T-helper 1 cell treated with Interleukin-12 subunit alpha and Interleukin-12 subunit beta and Interleukin-4 antibody, amounts not matched to agents 30 ng/mL and 1 ng/mL, for 36 hours (primary cell): ENCODE measurements around the gene LEMD1. TPM values are rescaled to one million over a fixed set of nuclear protein-coding genes. Genes with fewer than 3 reads are reported as not detected.

Experiments used
- intact Hi-C: fragments of 100-400 bp; cut with micrococcal nuclease; formaldehyde crosslinking; loops from one replicate; pipeline ENCODE4 v1.15.1; 2024
- total RNA-seq: library from RNA; stranded (reverse); gene quantifications from 2 replicates; pipeline ENCODE4 v1.2.3, GENCODE V29; 2022

The LEMD1 gene
- total RNA-seq, 1 donor from 2014 or later: 1.7 TPM

GRCh38 chr1:205338011-205338410 is 83.8 kb downstream of the LEMD1 start:
- intact Hi-C loops: no loop called here

GRCh38 chr1:205337481-205337880 is 84.4 kb downstream of the LEMD1 start:
- intact Hi-C loops: no loop called here

GRCh38 chr1:205335692-205336091 is 86.2 kb downstream of the LEMD1 start:
- intact Hi-C loops: loop anchor here (1.0 kb wide), 4 partner anchors 10 to 189 kb away; no protein-coding TSS in a partner anchor

- intact Hi-C loops: no loop called here
Observed at GRCh38 chr1:205332015-205332791, 89.7 kb downstream of the LEMD1 start.

Other genes with a start within 250 kb of the LEMD1 start
- gene DSTYK, start 210.4 kb downstream of the LEMD1 start, total RNA-seq: 13.7 and 14.0 TPM in 2 replicates
- gene TMCC2, start 194.1 kb downstream of the LEMD1 start, total RNA-seq: 8.4 and 9.3 TPM in 2 replicates
- 8.4 and 10.5 TPM in 2 replicates for gene NUAK2, start 100.3 kb downstream of the LEMD1 start, total RNA-seq
- gene KLHDC8A, start 65.1 kb downstream of the LEMD1 start, total RNA-seq: not detected in 2 replicates
- gene BLACAT1, start 34.0 kb upstream of the LEMD1 start, total RNA-seq: 0.51 and 0.68 TPM in 2 replicates
- 0.07 and 0.98 TPM in 2 replicates for gene CDK18, start 82.6 kb upstream of the LEMD1 start, total RNA-seq
- gene ELK4, start 210.0 kb upstream of the LEMD1 start, total RNA-seq: 107 and 115 TPM in 2 replicates